Lower leg skin (tissue), 4 donors: ENCODE data around the gene SGF29. TPM values are rescaled to one million over a fixed set of nuclear protein-coding genes. Genes with fewer than 3 reads are reported as not detected.

Experiments
- DNase-seq, 2 donors: peaks; one replicate each; pipeline ENCODE4 v3.0.0-alpha.2; 2019; ENCODE audit warnings: low spot score in 2 of 2
- H3K4me3 ChIP-seq: fragments of 200-600 bp; sonication (generic); 2 replicates; pipeline ENCODE4 v1.5.1; 2017; ENCODE audit warnings: mild to moderate bottlenecking, low read depth; ENCODE audit not compliant: poor library complexity, severe bottlenecking
- POLR2A ChIP-seq, 2 donors: fragments of 450-650 bp; IDR thresholded peaks; one replicate each; pipeline ENCODE4 v1.6.1; 2016 to 2017; ENCODE audit warnings: antibody characterized with exemption in 2 of 2, mild to moderate bottlenecking in 1 of 2, moderate library complexity in 1 of 2
- WGBS, 2 donors: methylation state at CpG; one replicate each; pipeline ENCODE4 v1.1.5; 2018; 5-methylcytosine and 5-hydroxymethylcytosine counted together
- intact Hi-C: fragments of 100-400 bp; cut with DNase I; formaldehyde crosslinking; loops from one replicate; pipeline ENCODE4 v1.15.0; 2023; ENCODE audit warnings: low total_unique reads
- total RNA-seq, 4 donors: library from RNA; depleted of rRNA; stranded (reverse); fragments of >200 nt; gene quantifications; one replicate each; pipeline ENCODE4 v1.1.0, GENCODE V29; 2016
- TF ChIP-seq, protein P1 (sequence below), 3 donors: fragments of 450-650 bp; IDR thresholded peaks; one replicate each; pipeline ENCODE4 v1.5.1; 2016; ENCODE audit warnings: antibody characterized with exemption in 3 of 3, mild to moderate bottlenecking in 3 of 3, moderate library complexity in 2 of 3

Gene SGF29
- total RNA-seq, 4 donors from 2014 or later = 16.7 to 29.9 (median 26.8) TPM

- TF ChIP-seq, protein P1, sequence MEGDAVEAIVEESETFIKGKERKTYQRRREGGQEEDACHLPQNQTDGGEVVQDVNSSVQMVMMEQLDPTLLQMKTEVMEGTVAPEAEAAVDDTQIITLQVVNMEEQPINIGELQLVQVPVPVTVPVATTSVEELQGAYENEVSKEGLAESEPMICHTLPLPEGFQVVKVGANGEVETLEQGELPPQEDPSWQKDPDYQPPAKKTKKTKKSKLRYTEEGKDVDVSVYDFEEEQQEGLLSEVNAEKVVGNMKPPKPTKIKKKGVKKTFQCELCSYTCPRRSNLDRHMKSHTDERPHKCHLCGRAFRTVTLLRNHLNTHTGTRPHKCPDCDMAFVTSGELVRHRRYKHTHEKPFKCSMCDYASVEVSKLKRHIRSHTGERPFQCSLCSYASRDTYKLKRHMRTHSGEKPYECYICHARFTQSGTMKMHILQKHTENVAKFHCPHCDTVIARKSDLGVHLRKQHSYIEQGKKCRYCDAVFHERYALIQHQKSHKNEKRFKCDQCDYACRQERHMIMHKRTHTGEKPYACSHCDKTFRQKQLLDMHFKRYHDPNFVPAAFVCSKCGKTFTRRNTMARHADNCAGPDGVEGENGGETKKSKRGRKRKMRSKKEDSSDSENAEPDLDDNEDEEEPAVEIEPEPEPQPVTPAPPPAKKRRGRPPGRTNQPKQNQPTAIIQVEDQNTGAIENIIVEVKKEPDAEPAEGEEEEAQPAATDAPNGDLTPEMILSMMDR (IDR thresholded peaks at IDR 0.05) = no peak
- TF ChIP-seq POLR2A (IDR thresholded peaks at IDR 0.05) = no peak
- no peak overlapping the region for H3K4me3 ChIP-seq
- no peak for DNase-seq
- 70 to 76% methylated on average over 8 of the region's 8 CpGs for WGBS, 2 donors
- intact Hi-C loops = no loop called here
Measured at GRCh38 chr16:28587386-28587785, 33.7 kb downstream of the SGF29 start.

GRCh38 chr16:28589069-28589468 is 35.3 kb downstream of the SGF29 start:
- no peak overlapping the region for H3K4me3 ChIP-seq
- 94 to 96% methylated on average over 8 of the region's 8 CpGs for WGBS, 2 donors
- no peak for DNase-seq
- intact Hi-C loops = no loop called here
- TF ChIP-seq POLR2A (IDR thresholded peaks at IDR 0.05) = no peak
- TF ChIP-seq, protein P1 (IDR thresholded peaks at IDR 0.05) = no peak

DNA sequence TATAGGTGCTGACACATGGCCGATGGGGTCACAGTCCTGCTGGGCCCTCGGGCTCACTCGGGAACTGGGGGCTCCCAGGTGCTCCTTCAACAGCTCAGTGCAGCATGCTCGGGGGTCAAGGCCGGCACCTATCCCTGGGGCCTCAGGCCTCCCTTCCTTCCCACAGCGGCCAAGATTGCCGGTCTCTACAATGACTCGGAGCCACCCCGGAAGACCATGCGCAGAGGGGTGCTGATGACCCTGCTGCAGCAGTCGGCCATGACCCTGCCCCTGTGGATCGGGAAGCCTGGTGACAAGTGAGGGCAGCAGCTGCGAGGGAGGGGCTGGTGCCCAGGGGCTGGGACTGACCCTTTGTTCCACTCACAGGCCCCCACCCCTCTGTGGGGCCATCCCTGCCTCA is 36.2 kb downstream of the SGF29 start:
- DNase-seq = no peak
- intact Hi-C loops = no loop called here
- WGBS, 2 donors = 95 to 98% methylated on average over 7 to 11 of the region's 13 CpGs
- no peak overlapping the region for H3K4me3 ChIP-seq
- no peak for TF ChIP-seq POLR2A (IDR thresholded peaks at IDR 0.05)
- TF ChIP-seq, protein P1 (IDR thresholded peaks at IDR 0.05) = no peak

GRCh38 chr16:28590384-28591340 is 36.9 kb downstream of the SGF29 start:
- no peak for DNase-seq
- TF ChIP-seq, protein P1 (IDR thresholded peaks at IDR 0.05) = no peak
- TF ChIP-seq POLR2A (IDR thresholded peaks at IDR 0.05) = no peak
- 88 to 89% methylated on average over 19 to 22 of the region's 22 CpGs for WGBS, 2 donors
- H3K4me3 ChIP-seq = no peak overlapping the region
- intact Hi-C loops = no loop called here

DNA sequence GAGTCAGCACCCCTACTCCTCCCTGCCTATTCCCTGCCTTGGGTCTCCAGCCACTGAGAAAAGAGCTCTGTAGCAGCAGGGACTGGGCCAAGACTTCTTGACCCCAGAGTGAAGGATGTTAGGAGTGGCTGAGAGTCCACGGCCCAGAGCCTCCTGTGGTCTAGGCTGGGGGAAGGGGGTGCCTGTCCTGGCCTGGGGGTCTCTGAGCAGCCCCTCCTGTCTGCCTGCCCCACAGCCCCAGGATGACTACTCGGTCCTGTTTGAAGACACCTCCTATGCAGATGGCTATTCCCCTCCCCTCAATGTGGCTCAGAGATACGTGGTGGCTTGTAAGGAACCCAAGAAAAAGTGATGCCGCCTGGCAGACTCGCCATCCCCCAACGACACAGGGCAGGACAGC is 37.6 kb downstream of the SGF29 start:
- WGBS, 2 donors = 86 to 89% methylated on average over 6 of the region's 6 CpGs
- intact Hi-C loops = no loop called here
- no peak overlapping the region for H3K4me3 ChIP-seq
- DNase-seq = no peak
- TF ChIP-seq POLR2A (IDR thresholded peaks at IDR 0.05) = no peak
- TF ChIP-seq, protein P1 (IDR thresholded peaks at IDR 0.05) = no peak
